HEK293T (cell line): ENCODE data around the gene NEK1.

Experiments
- CTCF ChIA-PET: fragments of 350-600 bp; formaldehyde crosslinking; extraction: SDS; loops from one replicate; lab custom pipeline; 2021; ENCODE audit warnings: antibody characterized with exemption, inconsistent platforms; lab: Yijun Ruan, JAX
- POLR2A ChIA-PET: fragments of 350-600 bp; formaldehyde crosslinking; extraction: SDS; loops from one replicate; lab custom pipeline; 2020; ENCODE audit warnings: antibody characterized with exemption, inconsistent platforms; lab: Yijun Ruan, JAX
- DNase-seq: peaks from one replicate; pipeline ENCODE4 v3.0.0; 2012; ENCODE audit warnings: mixed read lengths; ENCODE audit errors: extremely low spot score
- ARNT ChIP-seq: fragments of 450-650 bp; IDR thresholded peaks from 2 replicates; pipeline ENCODE4 v1.6.1; 2017; ENCODE audit warnings: mild to moderate bottlenecking
- BHLHE40 ChIP-seq: fragments of 450-650 bp; IDR thresholded peaks from 2 replicates; pipeline ENCODE4 v1.6.1; 2016; ENCODE audit warnings: mild to moderate bottlenecking, moderate library complexity, borderline replicate concordance
- CTBP1 ChIP-seq: fragments of 450-650 bp; IDR thresholded peaks from 2 replicates; pipeline ENCODE4 v1.6.1; 2016; ENCODE audit warnings: borderline replicate concordance
- ELF4 ChIP-seq: fragments of 450-650 bp; IDR thresholded peaks from 2 replicates; pipeline ENCODE4 v1.6.1; 2017; ENCODE audit warnings: antibody characterized with exemption
- FOXA1 ChIP-seq: fragments of 450-650 bp; IDR thresholded peaks from 2 replicates; pipeline ENCODE4 v1.6.1; 2016; ENCODE audit warnings: mild to moderate bottlenecking
- FOXK2 ChIP-seq: fragments of 450-650 bp; IDR thresholded peaks from 2 replicates; pipeline ENCODE4 v1.6.1; 2016; ENCODE audit warnings: mild to moderate bottlenecking
- FOXM1 ChIP-seq: fragments of 450-650 bp; IDR thresholded peaks from 2 replicates; pipeline ENCODE4 v1.6.1; 2017; ENCODE audit warnings: mild to moderate bottlenecking, borderline replicate concordance
- HDGF ChIP-seq: fragments of 450-650 bp; IDR thresholded peaks from 2 replicates; pipeline ENCODE4 v1.6.1; 2017; ENCODE audit warnings: antibody characterized with exemption, borderline replicate concordance
- L3MBTL2 ChIP-seq: fragments of 450-650 bp; conservative IDR thresholded peaks from 2 replicates; pipeline ENCODE4 v1.6.1; 2016; ENCODE audit warnings: mild to moderate bottlenecking
- LEF1 ChIP-seq: fragments of 450-650 bp; IDR thresholded peaks from 2 replicates; pipeline ENCODE4 v1.6.1; 2017; ENCODE audit warnings: mild to moderate bottlenecking, borderline replicate concordance
- NFRKB ChIP-seq: fragments of 450-650 bp; IDR thresholded peaks from 2 replicates; pipeline ENCODE4 v1.6.1; 2016; ENCODE audit warnings: mild to moderate bottlenecking, moderate library complexity
- SP1 ChIP-seq: fragments of 450-650 bp; IDR thresholded peaks from 2 replicates; pipeline ENCODE4 v1.6.1; 2017
- SUZ12 ChIP-seq: fragments of 450-650 bp; IDR thresholded peaks from 2 replicates; pipeline ENCODE4 v1.6.1; 2016; ENCODE audit warnings: mild to moderate bottlenecking
- TARDBP ChIP-seq: fragments of 450-650 bp; IDR thresholded peaks from 2 replicates; pipeline ENCODE4 v1.6.1; 2016
- ZNF384 ChIP-seq: fragments of 450-650 bp; IDR thresholded peaks from 2 replicates; pipeline ENCODE4 v1.6.1; 2016
- TF ChIP-seq, protein P1 (sequence below): fragments of 450-650 bp; IDR thresholded peaks from 2 replicates; pipeline ENCODE4 v1.6.1; 2016

NEK1 gene

DNA sequence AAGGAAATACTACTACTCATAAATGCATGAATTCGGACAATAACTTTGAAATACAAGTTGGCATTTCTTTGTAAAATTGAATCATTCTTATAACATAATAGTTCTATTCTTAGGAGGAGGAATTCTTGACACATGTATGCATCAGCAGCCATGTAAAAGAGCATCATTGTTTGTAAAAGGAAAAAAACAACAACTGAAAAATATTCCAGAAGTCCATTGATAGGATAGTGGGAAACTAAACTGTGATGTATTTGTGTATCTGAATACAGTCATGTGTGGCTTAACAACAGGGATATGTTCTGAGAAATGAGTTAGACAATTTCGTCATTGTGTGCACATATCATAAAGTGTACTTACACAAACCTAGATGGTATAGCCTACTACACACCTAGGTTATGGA lies 239.6 kb downstream of the NEK1 start:
- DNase-seq, result no peak
- TF ChIP-seq, protein P1, sequence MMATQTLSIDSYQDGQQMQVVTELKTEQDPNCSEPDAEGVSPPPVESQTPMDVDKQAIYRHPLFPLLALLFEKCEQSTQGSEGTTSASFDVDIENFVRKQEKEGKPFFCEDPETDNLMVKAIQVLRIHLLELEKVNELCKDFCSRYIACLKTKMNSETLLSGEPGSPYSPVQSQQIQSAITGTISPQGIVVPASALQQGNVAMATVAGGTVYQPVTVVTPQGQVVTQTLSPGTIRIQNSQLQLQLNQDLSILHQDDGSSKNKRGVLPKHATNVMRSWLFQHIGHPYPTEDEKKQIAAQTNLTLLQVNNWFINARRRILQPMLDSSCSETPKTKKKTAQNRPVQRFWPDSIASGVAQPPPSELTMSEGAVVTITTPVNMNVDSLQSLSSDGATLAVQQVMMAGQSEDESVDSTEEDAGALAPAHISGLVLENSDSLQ, result no peak
- no peak for TF ChIP-seq FOXK2
- no peak for TF ChIP-seq ARNT
- ChIA-PET CTCF (no interaction called here), POLR2A (no interaction called here)

DNA sequence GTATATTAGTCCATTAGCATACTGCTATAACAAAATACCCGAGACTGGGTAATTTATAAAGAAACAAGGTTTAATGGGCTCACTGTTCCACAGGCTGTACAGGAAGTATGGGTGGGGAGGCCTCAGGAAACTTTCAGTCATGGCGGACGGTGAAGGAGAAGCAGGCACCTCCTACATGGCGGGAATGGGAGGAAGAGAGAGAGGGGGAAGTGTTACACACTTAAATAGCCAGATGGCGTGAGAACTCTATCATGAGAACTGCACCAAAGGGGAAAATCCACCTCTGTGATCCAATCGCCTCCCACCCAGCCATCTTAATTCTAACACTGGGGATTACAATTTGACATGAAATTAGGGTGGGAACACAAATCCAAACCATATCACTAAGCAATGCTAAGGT lies 242.7 kb downstream of the NEK1 start:
- CTCF ChIA-PET, result no interaction called here
- POLR2A ChIA-PET, result no interaction called here
- no peak for TF ChIP-seq SP1
- TF ChIP-seq NFRKB, result no peak
- no peak for TF ChIP-seq FOXK2
- TF ChIP-seq FOXM1, result no peak
- TF ChIP-seq, protein P1, result no peak
- no peak for TF ChIP-seq TARDBP
- TF ChIP-seq LEF1, result no peak
- TF ChIP-seq ELF4, result no peak
- no peak for TF ChIP-seq ARNT
- no peak for TF ChIP-seq BHLHE40
- no peak for TF ChIP-seq HDGF
- DNase-seq, result no peak

DNA sequence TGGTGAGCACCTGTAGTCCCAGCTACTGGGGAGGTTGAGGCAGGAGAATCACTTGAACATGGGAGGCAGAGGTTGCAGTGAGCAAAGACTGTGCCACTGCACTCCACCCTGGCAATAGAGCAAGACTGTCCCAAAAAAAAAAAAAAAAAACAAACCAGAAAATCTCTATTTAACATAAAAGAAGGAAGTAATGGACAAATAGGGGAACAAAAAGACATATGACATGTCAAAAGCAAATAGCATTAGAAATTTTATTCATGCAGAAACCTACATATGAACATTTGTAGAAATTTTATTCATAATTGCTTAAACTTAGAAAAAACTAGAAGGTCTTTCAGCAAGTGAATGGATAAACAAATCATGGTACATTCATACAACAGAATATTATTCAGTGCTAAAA lies 244.6 kb downstream of the NEK1 start:
- no peak for DNase-seq
- POLR2A ChIA-PET, result no interaction called here
- no peak for TF ChIP-seq FOXM1
- TF ChIP-seq CTBP1, result no peak
- TF ChIP-seq FOXA1, result no peak
- TF ChIP-seq, protein P1, result no peak
- no peak for TF ChIP-seq ZNF384
- TF ChIP-seq ARNT, result no peak
- TF ChIP-seq ELF4, result no peak
- TF ChIP-seq L3MBTL2, result no peak
- no peak for TF ChIP-seq TARDBP
- no peak for TF ChIP-seq FOXK2
- no peak for TF ChIP-seq LEF1
- no peak for TF ChIP-seq BHLHE40
- no peak for TF ChIP-seq HDGF
- CTCF ChIA-PET, result no interaction called here

DNA sequence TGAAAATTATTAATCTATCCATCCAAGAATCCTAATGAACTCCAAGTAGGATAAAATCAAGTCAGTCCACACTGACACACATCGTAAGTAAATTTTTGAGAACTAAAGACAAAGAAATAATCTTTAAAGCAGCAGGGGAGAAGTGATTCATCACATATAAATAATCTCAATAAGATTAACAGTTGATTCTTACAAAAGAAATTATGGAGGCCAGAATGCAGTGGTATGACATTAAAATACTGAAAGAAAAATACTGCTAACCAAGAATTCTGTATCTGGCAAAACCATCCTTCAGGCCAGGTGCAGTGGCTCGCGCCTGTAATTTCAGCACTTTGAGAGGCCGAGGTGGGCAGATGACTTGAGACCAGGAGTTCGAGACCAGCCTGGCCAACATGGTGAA lies 245.6 kb downstream of the NEK1 start:
- no peak for DNase-seq
- TF ChIP-seq ELF4 (no peak), FOXM1 (no peak)
- ChIA-PET CTCF (no interaction called here), POLR2A (no interaction called here)

DNA sequence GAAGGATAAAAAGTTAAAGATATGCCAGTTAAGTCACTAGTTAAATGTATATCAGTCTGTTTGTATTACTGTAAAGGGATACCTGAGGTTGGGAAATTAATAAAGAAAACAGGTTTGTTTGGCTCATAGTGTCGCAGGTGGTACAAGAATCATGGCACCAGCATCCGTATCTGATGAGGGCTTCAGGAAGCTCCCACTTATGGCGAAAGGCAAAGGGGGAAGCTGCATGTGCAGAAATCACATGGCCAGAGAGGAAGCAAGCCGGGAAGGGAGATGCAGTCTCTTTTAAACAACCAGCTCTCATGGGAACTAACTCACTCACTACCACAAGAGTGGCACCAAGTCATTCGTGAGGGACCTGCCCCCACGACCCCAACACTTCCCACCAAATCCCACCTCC lies 249.8 kb downstream of the NEK1 start:
- no peak for DNase-seq
- ChIA-PET CTCF (no interaction called here), POLR2A (interaction anchor here (1.4 kb wide), 1 partner anchor 353 kb away, joined by 6 read pairs; the partner anchor contains the start of gene CBR4)
- TF ChIP-seq FOXM1 (no peak), ELF4 (no peak), TARDBP (no peak), SP1 (no peak), ZNF384 (no peak), NFRKB (no peak), L3MBTL2 (no peak), FOXA1 (no peak), HDGF (no peak), FOXK2 (no peak), ARNT (no peak), SUZ12 (no peak), BHLHE40 (no peak), CTBP1 (no peak), LEF1 (no peak)
- TF ChIP-seq, protein P1, result no peak

DNA sequence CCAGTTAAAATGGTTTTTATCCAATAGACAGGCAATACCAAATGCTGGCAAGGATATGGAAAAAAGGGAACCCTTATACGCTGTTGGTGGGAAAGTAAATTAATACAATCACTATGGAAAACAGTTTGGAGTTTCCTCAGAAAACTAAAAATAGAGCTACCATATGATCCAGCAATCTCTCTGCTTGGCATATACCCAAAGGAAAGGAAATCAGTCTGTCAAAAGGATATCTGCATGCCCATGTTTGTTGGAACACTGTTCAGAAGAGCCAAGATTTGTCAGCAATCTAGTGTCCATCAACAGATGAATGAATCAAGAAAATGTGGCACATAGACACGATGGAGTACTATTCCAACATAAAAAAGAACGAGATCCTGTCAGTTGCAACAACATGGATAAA lies 250.6 kb downstream of the NEK1 start:
- ChIA-PET CTCF (no interaction called here), POLR2A (no interaction called here)
- no peak for TF ChIP-seq HDGF
- no peak for TF ChIP-seq SUZ12
- TF ChIP-seq ARNT, result no peak
- TF ChIP-seq BHLHE40, result no peak
- no peak for DNase-seq

DNA sequence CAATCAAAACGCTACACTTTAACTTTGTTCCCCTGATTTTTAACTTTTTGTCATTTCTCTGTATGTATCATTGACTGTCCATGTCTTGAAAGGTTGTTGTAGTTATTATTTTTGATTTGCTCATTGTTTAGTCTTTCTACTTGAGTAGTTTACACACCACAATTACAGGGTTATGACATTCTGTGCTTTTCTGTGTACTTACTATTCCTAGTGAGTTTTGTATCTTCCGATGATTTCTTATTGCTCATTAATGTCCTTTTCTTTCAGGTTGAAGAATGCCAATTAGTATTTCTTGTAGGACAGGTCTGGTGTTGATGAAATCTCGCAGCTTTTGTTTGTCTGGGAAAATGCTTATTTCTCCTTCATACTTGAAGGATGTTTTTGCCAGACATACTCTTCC lies 252.4 kb downstream of the NEK1 start:
- DNase-seq, result no peak
- ChIA-PET CTCF (no interaction called here), POLR2A (no interaction called here)
- no peak for TF ChIP-seq LEF1
- no peak for TF ChIP-seq ELF4
- no peak for TF ChIP-seq FOXA1
- no peak for TF ChIP-seq SP1
- no peak for TF ChIP-seq ARNT
- TF ChIP-seq FOXK2, result no peak
- TF ChIP-seq CTBP1, result no peak
- no peak for TF ChIP-seq ZNF384
- TF ChIP-seq TARDBP, result no peak
- TF ChIP-seq NFRKB, result no peak
- no peak for TF ChIP-seq FOXM1
- TF ChIP-seq L3MBTL2, result no peak
- no peak for TF ChIP-seq HDGF
- TF ChIP-seq, protein P1, result no peak
- TF ChIP-seq BHLHE40, result no peak
- TF ChIP-seq SUZ12, result no peak
